ENCODE measurements around the gene SBNO1.

SBNO1 gene

GRCh38 chr12:123337070-123337469 lies 27.6 kb downstream of the SBNO1 start:
- H3K27ac ChIP-seq (replicated peaks), result no peak overlapping the region; the same call in 1 of the 2 replicates
- peak in 1 of 2 experiments; percentile 4 for DNase-seq (ENCODE audit: low read depth in 1 of 2, low spot score in 1 of 2)
- no peaks in the 10 kb centered on the region for H3K27me3 ChIP-seq (ENCODE audit: insufficient read depth, poor library complexity, severe bottlenecking)
- H3K4me3 ChIP-seq (replicated peaks; ENCODE audit: insufficient read depth, low read length), result no peak overlapping the region
- TF ChIP-seq CTCF (IDR thresholded peaks at IDR 0.05; ENCODE audit: insufficient read depth, low read length) (no peak), POLR2AphosphoS5 (IDR thresholded peaks at IDR 0.05; ENCODE audit: low read depth) (no peak), SPI1 (IDR thresholded peaks at IDR 0.05; ENCODE audit: borderline replicate concordance, low read depth) (no peak), GABPA (IDR thresholded peaks at IDR 0.05; ENCODE audit: low read depth) (no peak), REST (IDR thresholded peaks at IDR 0.05; ENCODE audit: insufficient replicate concordance, low read depth) (no peak)

GRCh38 chr12:123336530-123336929 lies 28.1 kb downstream of the SBNO1 start:
- Histone ChIP-seq H3K27me3 (ENCODE audit: insufficient read depth, poor library complexity, severe bottlenecking) (no peaks in the 10 kb centered on the region), H3K27ac (replicated peaks) (no peak overlapping the region), H3K4me3 (replicated peaks; ENCODE audit: insufficient read depth, low read length) (no peak overlapping the region)
- DNase-seq (ENCODE audit: low read depth in 1 of 2, low spot score in 1 of 2), result no peak
- TF ChIP-seq REST (IDR thresholded peaks at IDR 0.05; ENCODE audit: insufficient replicate concordance, low read depth) (no peak), CTCF (IDR thresholded peaks at IDR 0.05; ENCODE audit: insufficient read depth, low read length) (no peak)

- Histone ChIP-seq H3K27ac (replicated peaks) (no peak overlapping the region), H3K4me3 (replicated peaks; ENCODE audit: insufficient read depth, low read length) (no peak overlapping the region), H3K27me3 (ENCODE audit: insufficient read depth, poor library complexity, severe bottlenecking) (no peaks in the 10 kb centered on the region)
- no peak for DNase-seq (ENCODE audit: low read depth in 1 of 2, low spot score in 1 of 2)
- TF ChIP-seq SPI1 (IDR thresholded peaks at IDR 0.05; ENCODE audit: borderline replicate concordance, low read depth) (no peak), POLR2AphosphoS5 (IDR thresholded peaks at IDR 0.05; ENCODE audit: low read depth) (no peak), REST (IDR thresholded peaks at IDR 0.05; ENCODE audit: insufficient replicate concordance, low read depth) (no peak), CTCF (IDR thresholded peaks at IDR 0.05; ENCODE audit: insufficient read depth, low read length) (no peak), GABPA (IDR thresholded peaks at IDR 0.05; ENCODE audit: low read depth) (no peak)
Observed at GRCh38 chr12:123335490-123335889, 29.2 kb downstream of the SBNO1 start.

All from HL-60 (cell line).